GM23338 (cell line): ENCODE results near the gene CCNQ. TPM values are rescaled to one million over a fixed set of nuclear protein-coding genes. Genes with fewer than 3 reads are reported as not detected.
A peak's percentile ranks its signal among the peaks of the same experiment; 100 is the strongest.

Experiments used
- ATAC-seq: fragments of 200-7000 bp; cut with Tn5 transposase; 3 replicates; pipeline ENCODE4 v1.9.1; 2020
- DNase-seq: peaks from one replicate; pipeline ENCODE4 v3.0.0-alpha.2; 2015; ENCODE audit warnings: low spot score
- H2AFZ ChIP-seq: fragments of 200-600 bp; sonication (generic); 2 replicates; pipeline ENCODE4 v1.8.0; 2016; ENCODE audit warnings: antibody characterized with exemption, mild to moderate bottlenecking, moderate library complexity
- H3F3A ChIP-seq: fragments of 200-600 bp; sonication (generic); replicated peaks from 2 replicates; pipeline ENCODE4 v1.8.0; 2017; ENCODE audit warnings: antibody characterized with exemption, mixed run types, low read depth
- H3K27ac ChIP-seq: fragments of 200-600 bp; sonication (generic); 2 replicates; pipeline ENCODE4 v1.6.1; 2016; ENCODE audit warnings: low read depth
- H3K27me3 ChIP-seq: fragments of 200-600 bp; sonication (generic); 2 replicates; pipeline ENCODE4 v1.8.0; 2016; ENCODE audit warnings: mild to moderate bottlenecking, mixed run types, moderate library complexity; ENCODE audit not compliant: insufficient read depth
- H3K36me3 ChIP-seq: fragments of 200-600 bp; sonication (generic); 2 replicates; pipeline ENCODE4 v1.8.0; 2016; ENCODE audit warnings: mild to moderate bottlenecking; ENCODE audit not compliant: insufficient read depth
- H3K4me1 ChIP-seq: fragments of 200-600 bp; sonication (generic); 2 replicates; pipeline ENCODE4 v1.8.0; 2016; ENCODE audit warnings: mild to moderate bottlenecking, moderate library complexity; ENCODE audit not compliant: insufficient read depth
- H3K4me2 ChIP-seq: fragments of 200-600 bp; sonication (generic); 2 replicates; pipeline ENCODE4 v1.7.1; 2017; ENCODE audit warnings: mixed run types
- H3K4me3 ChIP-seq: fragments of 200-600 bp; sonication (generic); 2 replicates; pipeline ENCODE4 v1.6.1; 2016; ENCODE audit warnings: mixed run types
- H3K79me2 ChIP-seq: fragments of 200-600 bp; sonication (generic); replicated peaks from 2 replicates; pipeline ENCODE4 v1.8.0; 2017; ENCODE audit warnings: mild to moderate bottlenecking; ENCODE audit not compliant: insufficient read depth
- H3K9me2 ChIP-seq: fragments of 200-600 bp; sonication (generic); 2 replicates; pipeline ENCODE4 v1.8.0; 2017; ENCODE audit not compliant: insufficient read depth
- H4K20me1 ChIP-seq: fragments of 200-600 bp; sonication (generic); replicated peaks from 2 replicates; pipeline ENCODE4 v1.8.0; 2017; ENCODE audit warnings: mild to moderate bottlenecking; ENCODE audit not compliant: insufficient read depth
- H3K27ac Mint-ChIP-seq: 2 replicates; pipeline ENCODE4 v1.8.0; 2020; ENCODE audit warnings: inconsistent platforms, mild to moderate bottlenecking, moderate library complexity, mixed read lengths
- H3K27me3 Mint-ChIP-seq: 3 replicates; pipeline ENCODE4 v1.8.0; 2022; ENCODE audit warnings: low read depth, mild to moderate bottlenecking, moderate library complexity, mixed read lengths, inconsistent platforms; ENCODE audit not compliant: insufficient read depth, poor library complexity
- H3K36me3 Mint-ChIP-seq: 3 replicates; pipeline ENCODE4 v1.8.0; 2021; ENCODE audit warnings: low read depth, mild to moderate bottlenecking, inconsistent platforms, moderate library complexity, mixed read lengths
- H3K4me1 Mint-ChIP-seq: 3 replicates; pipeline ENCODE4 v1.8.0; 2020; ENCODE audit warnings: mild to moderate bottlenecking, inconsistent platforms, mixed read lengths
- H3K4me3 Mint-ChIP-seq: 3 replicates; pipeline ENCODE4 v1.8.0; 2021; ENCODE audit warnings: moderate library complexity, mild to moderate bottlenecking, inconsistent platforms, mixed read lengths
- H3K9me3 Mint-ChIP-seq: 3 replicates; pipeline ENCODE4 v1.8.0; 2020; ENCODE audit warnings: moderate library complexity, mild to moderate bottlenecking, inconsistent platforms, mixed read lengths
- EZH2 ChIP-seq: fragments of 200-600 bp; sonication (generic); IDR thresholded peaks from one replicate; pipeline ENCODE4 v1.8.0; 2017; ENCODE audit warnings: antibody characterized with exemption, mild to moderate bottlenecking, low read depth; ENCODE audit not compliant: unreplicated experiment
- POLR2AphosphoS5 ChIP-seq: IDR thresholded peaks from 2 replicates; pipeline ENCODE4 v1.6.1; 2016; ENCODE audit warnings: antibody characterized with exemption, low read depth
- ZNF114 ChIP-seq: fragments of 250-450 bp; sonication (Bioruptor Pico); IDR thresholded peaks from 2 replicates; pipeline ENCODE4 v1.5.0; 2020; ENCODE audit warnings: mild to moderate bottlenecking, moderate library complexity
- ZNF331 ChIP-seq: fragments of 250-450 bp; sonication (Bioruptor Pico); IDR thresholded peaks from 2 replicates; pipeline ENCODE4 v1.5.0; 2020; ENCODE audit warnings: low read depth, mild to moderate bottlenecking, moderate library complexity
- polyA plus RNA-seq: library from polyadenylated mRNA; unstranded; fragments of >200 nt; fragmentation: Nextera tagmentation; extraction: Ambion mirVana; gene quantifications from 2 replicates; pipeline ENCODE4 v1.2.1, GENCODE V29; 2016
- total RNA-seq: library from RNA; depleted of rRNA; stranded (reverse); fragments of >200 nt; shearing (Covaris generic); gene quantifications from 2 replicates; pipeline ENCODE4 v1.2.3, GENCODE V29; 2014
- TF ChIP-seq, protein P1 (sequence below), 2 experiments: fragments of 200-600 bp in 1 of 2; sonication (generic) in 1 of 2; conservative IDR thresholded peaks; 2 replicates each; pipeline versions ENCODE4 v1.5.1 to v1.6.1; 2016 to 2017; ENCODE audit warnings: antibody characterized with exemption in 2 of 2, low read depth in 2 of 2, mild to moderate bottlenecking in 2 of 2, moderate library complexity in 1 of 2
- TF ChIP-seq, protein P2 (sequence below): fragments of 250-450 bp; sonication (Bioruptor Pico); IDR thresholded peaks from 2 replicates; pipeline ENCODE4 v1.5.0; 2020; ENCODE audit warnings: mild to moderate bottlenecking, moderate library complexity
- TF ChIP-seq, protein P3 (sequence below): IDR thresholded peaks from one replicate; pipeline ENCODE4 v1.6.1; 2018; ENCODE audit warnings: antibody characterized with exemption; ENCODE audit not compliant: unreplicated experiment

CCNQ gene
- total and polyA plus RNA-seq, 2 experiments from 2014 or later, result 19.4 to 30.2 TPM

DNA sequence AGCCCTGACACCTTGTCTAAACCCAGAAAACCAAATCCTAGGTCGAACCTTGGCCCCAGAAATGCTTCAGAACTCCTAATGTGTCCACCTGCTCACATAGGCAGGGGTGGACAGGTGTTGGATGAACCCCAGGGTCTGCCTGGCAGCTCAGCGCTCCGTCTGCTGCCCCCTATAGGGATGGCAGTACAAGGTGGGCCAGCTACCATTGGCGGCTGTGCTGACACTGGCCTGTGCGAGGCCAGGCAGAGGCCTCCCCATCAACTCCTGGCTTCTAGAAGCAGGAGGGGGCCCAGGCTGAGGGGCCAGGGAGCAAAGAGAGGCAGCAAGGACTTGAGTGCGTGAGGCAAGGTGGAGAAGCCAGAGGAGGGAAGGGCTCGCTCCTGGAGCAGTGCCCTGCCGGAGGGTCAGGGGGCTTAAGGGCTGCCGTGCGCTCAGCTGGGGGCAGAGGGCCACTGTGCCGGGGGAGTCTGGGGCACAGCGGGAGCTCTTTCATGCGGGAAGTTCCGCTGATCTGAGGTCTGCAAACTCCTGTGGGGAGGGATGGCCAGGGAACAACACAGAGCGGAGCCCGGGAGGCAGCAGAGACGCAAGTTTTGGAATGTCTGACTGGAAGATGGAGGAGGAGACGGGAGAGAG is 20.6 kb downstream of the CCNQ start:
- H3K27ac Mint-ChIP-seq, result no peak overlapping the region
- no peaks in the 10 kb centered on the region for H3K9me3 Mint-ChIP-seq
- H4K20me1 ChIP-seq, result no peaks in the 10 kb centered on the region
- DNase-seq (peak; percentile 56), ATAC-seq (peak; percentile 81)
- H3K4me1 Mint-ChIP-seq, result peaks cover 27% of the 10 kb centered on the region
- H3K9me2 ChIP-seq, result no peaks in the 10 kb centered on the region
- H3F3A ChIP-seq, result no peaks in the 10 kb centered on the region
- no peak overlapping the region for H3K4me3 Mint-ChIP-seq
- H3K4me3 ChIP-seq, result no peak overlapping the region
- no peaks in the 10 kb centered on the region for H3K36me3 Mint-ChIP-seq
- H3K36me3 ChIP-seq, result no peaks in the 10 kb centered on the region
- no peak overlapping the region for H3K4me2 ChIP-seq
- no peak overlapping the region for H2AFZ ChIP-seq
- H3K27me3 ChIP-seq, result no peaks in the 10 kb centered on the region
- H3K79me2 ChIP-seq, result no peaks in the 10 kb centered on the region
- no peaks in the 10 kb centered on the region for H3K4me1 ChIP-seq
- H3K27ac ChIP-seq, result no peak overlapping the region
- TF ChIP-seq EZH2, result no peak
- TF ChIP-seq, protein P1, sequence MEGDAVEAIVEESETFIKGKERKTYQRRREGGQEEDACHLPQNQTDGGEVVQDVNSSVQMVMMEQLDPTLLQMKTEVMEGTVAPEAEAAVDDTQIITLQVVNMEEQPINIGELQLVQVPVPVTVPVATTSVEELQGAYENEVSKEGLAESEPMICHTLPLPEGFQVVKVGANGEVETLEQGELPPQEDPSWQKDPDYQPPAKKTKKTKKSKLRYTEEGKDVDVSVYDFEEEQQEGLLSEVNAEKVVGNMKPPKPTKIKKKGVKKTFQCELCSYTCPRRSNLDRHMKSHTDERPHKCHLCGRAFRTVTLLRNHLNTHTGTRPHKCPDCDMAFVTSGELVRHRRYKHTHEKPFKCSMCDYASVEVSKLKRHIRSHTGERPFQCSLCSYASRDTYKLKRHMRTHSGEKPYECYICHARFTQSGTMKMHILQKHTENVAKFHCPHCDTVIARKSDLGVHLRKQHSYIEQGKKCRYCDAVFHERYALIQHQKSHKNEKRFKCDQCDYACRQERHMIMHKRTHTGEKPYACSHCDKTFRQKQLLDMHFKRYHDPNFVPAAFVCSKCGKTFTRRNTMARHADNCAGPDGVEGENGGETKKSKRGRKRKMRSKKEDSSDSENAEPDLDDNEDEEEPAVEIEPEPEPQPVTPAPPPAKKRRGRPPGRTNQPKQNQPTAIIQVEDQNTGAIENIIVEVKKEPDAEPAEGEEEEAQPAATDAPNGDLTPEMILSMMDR (conservative IDR thresholded peaks at IDR 0.05; ENCODE audit: low read depth in 2 of 2), result peak; percentile 36 to 60; a peak in 3 of 4 replicates
- peaks cover 5% of the 10 kb centered on the region for H3K27me3 Mint-ChIP-seq

DNA sequence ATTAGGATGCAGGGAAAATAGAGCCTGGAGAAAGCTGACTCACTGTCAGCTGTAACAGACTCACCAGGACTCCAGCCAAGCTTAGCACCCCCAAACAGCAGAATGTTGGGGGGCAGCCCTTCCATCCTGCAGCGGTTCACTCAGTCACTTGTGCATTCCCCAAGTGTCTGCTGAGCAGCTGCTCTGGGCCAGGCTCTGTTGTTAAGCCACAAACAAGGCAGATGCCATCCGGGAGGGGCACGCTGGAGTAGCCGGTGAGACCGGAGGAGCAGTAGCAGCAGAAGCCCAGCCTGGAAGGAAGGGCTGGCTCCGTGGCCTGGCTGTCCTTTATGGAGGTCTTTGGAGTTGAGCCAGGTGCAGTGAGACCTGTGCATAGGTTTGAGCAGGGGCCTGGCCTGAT is 22.0 kb downstream of the CCNQ start:
- H3K79me2 ChIP-seq, result no peaks in the 10 kb centered on the region
- H3K27ac ChIP-seq, result no peak overlapping the region
- H3K27me3 ChIP-seq, result no peaks in the 10 kb centered on the region
- no peaks in the 10 kb centered on the region for H3F3A ChIP-seq
- H2AFZ ChIP-seq, result no peak overlapping the region
- ATAC-seq, result no peak
- H3K9me2 ChIP-seq, result no peaks in the 10 kb centered on the region
- H3K4me3 ChIP-seq, result no peak overlapping the region
- no peaks in the 10 kb centered on the region for H3K9me3 Mint-ChIP-seq
- no peaks in the 10 kb centered on the region for H3K36me3 Mint-ChIP-seq
- H3K27me3 Mint-ChIP-seq, result peaks cover 7% of the 10 kb centered on the region
- H3K4me1 Mint-ChIP-seq, result peaks cover 21% of the 10 kb centered on the region
- H4K20me1 ChIP-seq, result no peaks in the 10 kb centered on the region
- H3K4me3 Mint-ChIP-seq, result no peak overlapping the region
- H3K36me3 ChIP-seq, result no peaks in the 10 kb centered on the region
- no peak overlapping the region for H3K27ac Mint-ChIP-seq
- no peak for DNase-seq
- no peak overlapping the region for H3K4me2 ChIP-seq
- H3K4me1 ChIP-seq, result no peaks in the 10 kb centered on the region
- TF ChIP-seq, protein P2, sequence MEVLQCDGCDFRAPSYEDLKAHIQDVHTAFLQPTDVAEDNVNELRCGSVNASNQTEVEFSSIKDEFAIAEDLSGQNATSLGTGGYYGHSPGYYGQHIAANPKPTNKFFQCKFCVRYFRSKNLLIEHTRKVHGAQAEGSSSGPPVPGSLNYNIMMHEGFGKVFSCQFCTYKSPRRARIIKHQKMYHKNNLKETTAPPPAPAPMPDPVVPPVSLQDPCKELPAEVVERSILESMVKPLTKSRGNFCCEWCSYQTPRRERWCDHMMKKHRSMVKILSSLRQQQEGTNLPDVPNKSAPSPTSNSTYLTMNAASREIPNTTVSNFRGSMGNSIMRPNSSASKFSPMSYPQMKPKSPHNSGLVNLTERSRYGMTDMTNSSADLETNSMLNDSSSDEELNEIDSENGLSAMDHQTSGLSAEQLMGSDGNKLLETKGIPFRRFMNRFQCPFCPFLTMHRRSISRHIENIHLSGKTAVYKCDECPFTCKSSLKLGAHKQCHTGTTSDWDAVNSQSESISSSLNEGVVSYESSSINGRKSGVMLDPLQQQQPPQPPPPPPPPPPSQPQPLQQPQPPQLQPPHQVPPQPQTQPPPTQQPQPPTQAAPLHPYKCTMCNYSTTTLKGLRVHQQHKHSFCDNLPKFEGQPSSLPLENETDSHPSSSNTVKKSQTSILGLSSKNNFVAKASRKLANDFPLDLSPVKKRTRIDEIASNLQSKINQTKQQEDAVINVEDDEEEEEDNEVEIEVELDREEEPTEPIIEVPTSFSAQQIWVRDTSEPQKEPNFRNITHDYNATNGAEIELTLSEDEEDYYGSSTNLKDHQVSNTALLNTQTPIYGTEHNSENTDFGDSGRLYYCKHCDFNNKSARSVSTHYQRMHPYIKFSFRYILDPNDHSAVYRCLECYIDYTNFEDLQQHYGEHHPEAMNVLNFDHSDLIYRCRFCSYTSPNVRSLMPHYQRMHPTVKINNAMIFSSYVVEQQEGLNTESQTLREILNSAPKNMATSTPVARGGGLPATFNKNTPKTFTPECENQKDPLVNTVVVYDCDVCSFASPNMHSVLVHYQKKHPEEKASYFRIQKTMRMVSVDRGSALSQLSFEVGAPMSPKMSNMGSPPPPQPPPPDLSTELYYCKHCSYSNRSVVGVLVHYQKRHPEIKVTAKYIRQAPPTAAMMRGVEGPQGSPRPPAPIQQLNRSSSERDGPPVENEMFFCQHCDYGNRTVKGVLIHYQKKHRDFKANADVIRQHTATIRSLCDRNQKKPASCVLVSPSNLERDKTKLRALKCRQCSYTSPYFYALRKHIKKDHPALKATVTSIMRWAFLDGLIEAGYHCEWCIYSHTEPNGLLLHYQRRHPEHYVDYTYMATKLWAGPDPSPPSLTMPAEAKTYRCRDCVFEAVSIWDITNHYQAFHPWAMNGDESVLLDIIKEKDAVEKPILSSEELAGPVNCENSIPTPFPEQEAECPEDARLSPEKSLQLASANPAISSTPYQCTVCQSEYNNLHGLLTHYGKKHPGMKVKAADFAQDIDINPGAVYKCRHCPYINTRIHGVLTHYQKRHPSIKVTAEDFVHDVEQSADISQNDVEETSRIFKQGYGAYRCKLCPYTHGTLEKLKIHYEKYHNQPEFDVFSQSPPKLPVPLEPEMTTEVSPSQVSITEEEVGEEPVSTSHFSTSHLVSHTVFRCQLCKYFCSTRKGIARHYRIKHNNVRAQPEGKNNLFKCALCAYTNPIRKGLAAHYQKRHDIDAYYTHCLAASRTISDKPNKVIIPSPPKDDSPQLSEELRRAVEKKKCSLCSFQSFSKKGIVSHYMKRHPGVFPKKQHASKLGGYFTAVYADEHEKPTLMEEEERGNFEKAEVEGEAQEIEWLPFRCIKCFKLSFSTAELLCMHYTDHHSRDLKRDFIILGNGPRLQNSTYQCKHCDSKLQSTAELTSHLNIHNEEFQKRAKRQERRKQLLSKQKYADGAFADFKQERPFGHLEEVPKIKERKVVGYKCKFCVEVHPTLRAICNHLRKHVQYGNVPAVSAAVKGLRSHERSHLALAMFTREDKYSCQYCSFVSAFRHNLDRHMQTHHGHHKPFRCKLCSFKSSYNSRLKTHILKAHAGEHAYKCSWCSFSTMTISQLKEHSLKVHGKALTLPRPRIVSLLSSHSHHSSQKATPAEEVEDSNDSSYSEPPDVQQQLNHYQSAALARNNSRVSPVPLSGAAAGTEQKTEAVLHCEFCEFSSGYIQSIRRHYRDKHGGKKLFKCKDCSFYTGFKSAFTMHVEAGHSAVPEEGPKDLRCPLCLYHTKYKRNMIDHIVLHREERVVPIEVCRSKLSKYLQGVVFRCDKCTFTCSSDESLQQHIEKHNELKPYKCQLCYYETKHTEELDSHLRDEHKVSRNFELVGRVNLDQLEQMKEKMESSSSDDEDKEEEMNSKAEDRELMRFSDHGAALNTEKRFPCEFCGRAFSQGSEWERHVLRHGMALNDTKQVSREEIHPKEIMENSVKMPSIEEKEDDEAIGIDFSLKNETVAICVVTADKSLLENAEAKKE (CRISPR knock-in tag), result no peak
- TF ChIP-seq POLR2AphosphoS5, result no peak
- TF ChIP-seq, protein P3, sequence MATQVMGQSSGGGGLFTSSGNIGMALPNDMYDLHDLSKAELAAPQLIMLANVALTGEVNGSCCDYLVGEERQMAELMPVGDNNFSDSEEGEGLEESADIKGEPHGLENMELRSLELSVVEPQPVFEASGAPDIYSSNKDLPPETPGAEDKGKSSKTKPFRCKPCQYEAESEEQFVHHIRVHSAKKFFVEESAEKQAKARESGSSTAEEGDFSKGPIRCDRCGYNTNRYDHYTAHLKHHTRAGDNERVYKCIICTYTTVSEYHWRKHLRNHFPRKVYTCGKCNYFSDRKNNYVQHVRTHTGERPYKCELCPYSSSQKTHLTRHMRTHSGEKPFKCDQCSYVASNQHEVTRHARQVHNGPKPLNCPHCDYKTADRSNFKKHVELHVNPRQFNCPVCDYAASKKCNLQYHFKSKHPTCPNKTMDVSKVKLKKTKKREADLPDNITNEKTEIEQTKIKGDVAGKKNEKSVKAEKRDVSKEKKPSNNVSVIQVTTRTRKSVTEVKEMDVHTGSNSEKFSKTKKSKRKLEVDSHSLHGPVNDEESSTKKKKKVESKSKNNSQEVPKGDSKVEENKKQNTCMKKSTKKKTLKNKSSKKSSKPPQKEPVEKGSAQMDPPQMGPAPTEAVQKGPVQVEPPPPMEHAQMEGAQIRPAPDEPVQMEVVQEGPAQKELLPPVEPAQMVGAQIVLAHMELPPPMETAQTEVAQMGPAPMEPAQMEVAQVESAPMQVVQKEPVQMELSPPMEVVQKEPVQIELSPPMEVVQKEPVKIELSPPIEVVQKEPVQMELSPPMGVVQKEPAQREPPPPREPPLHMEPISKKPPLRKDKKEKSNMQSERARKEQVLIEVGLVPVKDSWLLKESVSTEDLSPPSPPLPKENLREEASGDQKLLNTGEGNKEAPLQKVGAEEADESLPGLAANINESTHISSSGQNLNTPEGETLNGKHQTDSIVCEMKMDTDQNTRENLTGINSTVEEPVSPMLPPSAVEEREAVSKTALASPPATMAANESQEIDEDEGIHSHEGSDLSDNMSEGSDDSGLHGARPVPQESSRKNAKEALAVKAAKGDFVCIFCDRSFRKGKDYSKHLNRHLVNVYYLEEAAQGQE, result no peak
- no peak for TF ChIP-seq ZNF331 (CRISPR knock-in tag)
- TF ChIP-seq, protein P1 (conservative IDR thresholded peaks at IDR 0.05; ENCODE audit: low read depth in 2 of 2), result no peak
- no peak for TF ChIP-seq ZNF114
